GM21723 (cell line): ENCODE measurements around the gene FAM193A.
"Not testable (repeated sequence)": the region's sequence is repeated elsewhere in the genome, so short reads cannot be mapped to it uniquely, and the experiment has no call there.

Experiments
- ATAC-seq: cut with Tn5 transposase; IDR thresholded peaks from one replicate; pipeline ENCODE4 v1.9.1; 2021; ENCODE audit warnings: mild to moderate bottlenecking, moderate library complexity; ENCODE audit not compliant: unreplicated experiment

The FAM193A gene

GRCh38 chr4:2744576-2745270 lies 208.3 kb downstream of the FAM193A start:
- no peak for ATAC-seq

DNA sequence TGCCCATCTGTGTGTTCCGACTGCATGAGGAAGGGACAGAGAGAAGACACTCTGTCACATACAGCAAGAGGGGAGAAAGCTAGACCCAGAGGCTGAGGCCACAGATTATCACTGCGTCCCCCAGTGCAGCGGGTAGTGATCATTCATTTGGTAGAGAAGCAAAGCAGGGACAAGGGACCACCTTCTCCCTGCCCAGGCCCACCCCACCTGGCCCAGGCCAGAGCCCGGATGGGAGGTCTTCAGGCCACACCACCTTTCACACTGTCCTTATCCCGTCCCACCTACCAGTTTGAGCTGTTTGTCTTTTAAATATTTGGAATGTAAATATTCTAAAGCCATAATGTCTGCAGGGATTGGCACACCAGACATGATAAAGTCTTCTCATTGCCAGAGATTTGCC lies 209.1 kb downstream of the FAM193A start:
- ATAC-seq = no peak

- ATAC-seq = peak; percentile 95
Observed at GRCh38 chr4:2745981-2746806, 209.7 kb downstream of the FAM193A start.

DNA sequence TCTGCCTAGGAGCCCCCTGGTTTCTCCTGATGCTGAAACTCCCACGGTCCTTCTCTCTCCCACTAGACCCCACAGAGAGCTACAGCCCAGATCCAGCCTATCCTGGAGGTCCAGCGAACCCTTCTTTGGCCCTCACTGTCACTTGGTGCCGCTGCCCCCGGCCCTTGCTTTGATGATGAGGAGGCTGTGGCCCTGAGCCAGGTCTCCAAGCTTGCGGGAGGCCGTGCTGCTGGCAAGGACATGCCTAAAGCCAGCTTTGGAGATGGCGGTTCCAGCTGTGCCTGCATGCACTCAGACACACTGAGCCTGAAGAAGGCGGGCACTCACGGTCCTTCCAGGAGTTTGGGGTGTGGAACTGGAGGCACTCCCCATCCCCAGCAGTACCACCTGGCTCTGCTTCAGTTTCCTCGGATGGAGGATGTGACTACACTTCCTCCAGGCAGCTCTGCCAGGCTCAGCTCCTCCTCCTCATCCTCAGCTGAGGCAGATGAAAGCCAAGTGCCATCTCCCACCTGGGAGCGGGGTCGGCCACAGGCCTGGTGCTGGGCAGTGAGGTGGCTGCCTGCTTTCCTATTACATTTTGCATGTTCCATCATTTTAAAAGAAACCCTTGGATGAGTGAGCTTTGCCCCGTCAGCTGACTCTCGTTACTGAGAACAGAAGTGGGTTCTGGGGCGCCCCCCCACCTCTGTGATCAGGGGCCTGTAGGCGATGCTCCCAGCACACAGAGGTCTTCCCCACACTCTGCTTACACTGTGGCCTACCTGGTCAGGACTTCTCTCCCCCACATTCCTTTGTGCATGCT lies 210.6 kb downstream of the FAM193A start:
- ATAC-seq = no peak

DNA sequence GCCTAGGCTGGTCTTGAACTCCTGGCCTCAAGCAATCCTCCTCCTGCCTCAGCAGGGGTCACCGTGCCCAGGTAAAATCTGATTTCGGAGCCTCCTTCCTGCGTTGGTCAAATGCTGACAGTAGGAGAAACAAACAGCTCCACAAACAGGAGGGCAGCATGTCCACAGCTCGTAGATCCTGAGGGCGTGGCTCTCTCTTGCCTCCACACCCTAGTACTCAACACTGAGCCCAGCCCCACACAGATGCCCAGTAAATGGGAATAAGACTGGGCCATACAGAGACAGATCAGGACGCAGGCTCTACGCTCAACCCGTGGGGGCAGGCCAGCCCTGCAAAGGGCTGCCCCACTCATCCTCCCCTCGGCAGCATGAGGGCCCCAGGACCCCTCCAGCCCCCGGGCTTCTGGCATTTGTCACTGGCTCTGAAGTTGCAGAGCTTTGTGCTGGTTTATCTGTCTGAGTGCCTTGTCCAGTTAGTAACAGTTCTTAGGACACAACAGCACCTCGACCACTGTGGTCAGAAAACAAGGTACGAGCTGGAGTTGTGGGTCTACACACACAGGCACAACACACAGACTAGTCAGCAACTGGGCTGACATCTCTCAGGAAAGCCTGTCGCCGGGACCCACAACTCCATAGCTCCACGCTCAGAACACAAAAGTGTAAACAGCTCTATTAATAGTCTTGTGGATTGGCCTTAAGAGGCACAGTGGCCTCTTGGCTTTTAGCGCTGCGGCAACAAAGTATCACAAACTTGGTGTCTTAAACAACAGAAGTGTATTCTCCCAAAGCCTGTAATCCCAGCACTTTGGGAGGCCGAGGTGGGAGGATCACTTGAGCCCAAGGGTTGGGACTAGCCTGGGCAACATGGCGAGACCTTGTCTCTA lies 214.5 kb downstream of the FAM193A start:
- no peak for ATAC-seq

- ATAC-seq = no peak
Observed at GRCh38 chr4:2753436-2753835, 217.0 kb downstream of the FAM193A start.

- no peak for ATAC-seq
Observed at GRCh38 chr4:2754848-2755819, 218.7 kb downstream of the FAM193A start.

- ATAC-seq = peak; percentile 63
Observed at GRCh38 chr4:2755821-2756690, 219.6 kb downstream of the FAM193A start, which contains the start of gene TNIP2. TSS of gene TNIP2 (minus strand) at chr4:2756336. CDS start at chr4:2756289, 47 bp downstream.

DNA sequence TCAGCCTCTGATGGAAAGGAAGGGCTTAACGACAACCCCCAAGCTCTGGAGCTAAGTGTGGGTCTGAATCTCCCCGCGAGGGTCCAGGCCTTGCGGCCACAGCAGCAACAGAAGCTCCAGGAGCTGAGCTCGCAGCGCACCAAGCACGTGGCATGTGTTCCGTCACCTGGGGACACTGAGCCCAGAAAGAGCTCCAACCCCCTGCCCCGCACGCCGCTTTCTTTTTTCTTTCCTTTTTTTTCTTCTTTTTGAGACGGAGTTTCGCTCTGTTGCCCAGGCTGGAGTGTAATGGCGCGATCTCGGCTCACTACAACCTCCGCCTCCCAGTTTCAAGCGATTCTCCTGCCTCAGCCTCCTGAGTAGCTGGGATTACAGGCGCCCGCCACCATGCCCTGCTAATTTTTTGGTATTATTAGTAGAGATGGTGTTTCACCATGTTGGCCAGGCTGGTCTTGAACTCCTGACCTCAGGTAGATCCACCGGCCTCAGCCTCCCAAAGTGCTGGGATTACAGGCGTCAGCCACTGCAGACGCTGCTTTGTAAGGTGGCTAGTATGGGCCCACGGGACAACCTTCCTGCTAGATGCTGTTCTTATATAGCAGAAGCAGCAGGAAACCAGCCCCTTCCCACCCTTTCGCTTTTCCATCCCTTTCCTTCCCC lies 220.4 kb downstream of the FAM193A start:
- no peak for ATAC-seq

DNA sequence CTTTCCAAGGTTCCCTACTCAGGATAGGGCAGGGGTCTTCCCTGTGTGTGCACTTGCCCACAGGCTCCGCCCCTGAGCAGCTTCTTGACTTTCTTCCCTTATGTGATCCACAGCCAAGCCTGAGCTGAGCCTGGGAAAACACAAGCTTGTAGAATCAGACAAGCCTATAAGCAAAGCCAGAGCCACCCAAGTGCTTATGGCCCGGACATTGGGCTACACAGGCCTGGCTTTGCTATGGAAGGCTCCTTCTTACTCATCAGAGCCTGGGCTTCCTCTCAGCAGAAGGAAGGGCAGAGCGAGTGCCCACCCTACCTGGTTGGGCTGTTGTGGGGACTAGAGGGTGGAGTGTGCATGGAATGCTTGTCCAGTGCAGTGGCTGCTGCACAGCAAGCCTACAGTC lies 221.0 kb downstream of the FAM193A start:
- ATAC-seq = no peak

DNA sequence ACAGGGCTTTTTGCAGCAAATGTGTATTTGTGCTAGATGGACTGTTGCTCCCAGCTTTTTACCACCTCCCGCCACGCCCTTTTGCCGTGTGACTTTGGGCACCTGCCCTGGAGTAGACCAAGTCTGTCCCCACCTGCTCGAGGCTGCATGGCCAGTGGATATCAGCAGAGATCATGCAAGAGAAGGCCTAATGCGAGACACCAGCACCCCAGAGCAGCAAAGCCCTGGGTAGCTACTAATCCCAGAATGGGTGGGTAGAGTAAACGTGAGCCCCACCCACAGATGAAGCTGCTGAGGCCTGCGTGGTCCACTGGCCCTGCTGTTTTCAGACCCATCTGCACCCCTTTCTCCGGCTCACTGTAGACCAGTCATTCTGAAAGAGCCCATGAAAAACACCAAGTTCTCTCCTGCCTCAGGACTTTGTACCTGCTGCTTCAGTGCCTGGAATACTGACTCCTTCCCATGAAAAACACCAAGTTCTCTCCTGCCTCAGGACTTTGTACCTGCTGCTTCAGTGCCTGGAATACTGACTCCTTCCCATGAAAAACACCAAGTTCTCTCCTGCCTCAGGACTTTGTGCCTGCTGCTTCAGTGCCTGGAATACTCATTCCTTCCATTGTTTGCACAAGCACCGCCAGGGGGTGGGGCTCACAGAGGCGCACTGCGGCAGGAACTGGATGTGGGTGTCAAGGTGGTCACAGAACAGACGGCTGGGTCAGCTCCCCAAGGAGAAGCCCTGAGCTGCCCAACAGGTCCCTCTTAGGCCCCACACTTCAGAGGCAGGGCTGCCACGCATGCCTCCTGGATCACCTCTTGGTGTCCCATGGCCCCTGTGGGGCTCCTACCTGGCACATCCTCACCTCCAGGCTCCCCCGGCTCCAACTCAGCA lies 224.8 kb downstream of the FAM193A start:
- no peak for ATAC-seq

DNA sequence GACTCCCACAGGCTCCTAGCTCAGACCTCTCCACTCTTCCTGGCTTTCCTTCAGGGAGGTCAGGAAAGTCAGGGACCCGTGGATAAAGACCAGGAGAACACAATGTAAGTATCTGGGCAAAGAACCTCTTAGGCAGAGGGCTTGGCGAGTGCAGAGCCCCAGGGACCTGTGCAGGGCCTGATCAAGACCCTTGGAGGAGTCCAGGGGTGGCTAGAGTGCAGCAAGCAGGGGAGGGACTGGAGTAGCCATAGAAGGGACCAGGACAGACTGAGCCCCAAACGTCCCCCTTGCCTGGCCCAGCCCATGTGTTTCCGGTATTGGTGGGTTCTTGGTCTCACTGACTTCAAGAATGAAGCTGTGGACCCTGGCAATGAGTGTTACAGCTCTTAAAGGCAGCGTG lies 225.6 kb downstream of the FAM193A start:
- ATAC-seq = no peak

GRCh38 chr4:2762486-2763370 lies 226.3 kb downstream of the FAM193A start:
- ATAC-seq = not testable (repeated sequence)

- ATAC-seq = no peak
Observed at GRCh38 chr4:2763511-2763967, 227.1 kb downstream of the FAM193A start.

GRCh38 chr4:2765832-2766526 lies 229.5 kb downstream of the FAM193A start:
- ATAC-seq = no peak
